ENCODE data around the gene PTPRA.

DNA sequence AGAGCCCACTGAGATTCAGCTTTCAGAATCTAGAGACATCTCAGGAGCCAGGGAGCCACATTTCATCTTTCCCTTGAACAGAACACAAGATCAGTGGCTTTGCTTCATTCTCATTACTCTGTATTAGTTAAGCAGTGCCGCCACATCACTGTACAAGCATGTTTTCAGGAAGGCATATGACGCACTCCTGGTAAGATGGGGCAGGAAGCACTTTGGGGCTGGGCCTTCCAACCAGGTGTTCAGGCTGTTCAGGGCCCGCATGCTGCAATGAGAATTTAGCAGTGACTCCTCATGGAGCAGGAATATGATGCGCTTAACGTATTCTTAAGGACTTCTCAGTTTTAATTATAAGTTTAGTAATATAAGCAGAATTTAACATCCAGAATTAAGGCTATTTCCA, 140.5 kb downstream of the PTPRA start:
- no peak for TF ChIP-seq EZH2 (IDR thresholded peaks at IDR 0.05; ENCODE audit: borderline replicate concordance)
- TF ChIP-seq, protein P1, sequence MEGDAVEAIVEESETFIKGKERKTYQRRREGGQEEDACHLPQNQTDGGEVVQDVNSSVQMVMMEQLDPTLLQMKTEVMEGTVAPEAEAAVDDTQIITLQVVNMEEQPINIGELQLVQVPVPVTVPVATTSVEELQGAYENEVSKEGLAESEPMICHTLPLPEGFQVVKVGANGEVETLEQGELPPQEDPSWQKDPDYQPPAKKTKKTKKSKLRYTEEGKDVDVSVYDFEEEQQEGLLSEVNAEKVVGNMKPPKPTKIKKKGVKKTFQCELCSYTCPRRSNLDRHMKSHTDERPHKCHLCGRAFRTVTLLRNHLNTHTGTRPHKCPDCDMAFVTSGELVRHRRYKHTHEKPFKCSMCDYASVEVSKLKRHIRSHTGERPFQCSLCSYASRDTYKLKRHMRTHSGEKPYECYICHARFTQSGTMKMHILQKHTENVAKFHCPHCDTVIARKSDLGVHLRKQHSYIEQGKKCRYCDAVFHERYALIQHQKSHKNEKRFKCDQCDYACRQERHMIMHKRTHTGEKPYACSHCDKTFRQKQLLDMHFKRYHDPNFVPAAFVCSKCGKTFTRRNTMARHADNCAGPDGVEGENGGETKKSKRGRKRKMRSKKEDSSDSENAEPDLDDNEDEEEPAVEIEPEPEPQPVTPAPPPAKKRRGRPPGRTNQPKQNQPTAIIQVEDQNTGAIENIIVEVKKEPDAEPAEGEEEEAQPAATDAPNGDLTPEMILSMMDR (IDR thresholded peaks at IDR 0.05; ENCODE audit: poor library complexity): no peak
- no peak for TF ChIP-seq EZH2phosphoT487 (IDR thresholded peaks at IDR 0.05; ENCODE audit: low read depth, severe bottlenecking, unreplicated experiment)

Measured in hepatocyte (in vitro differentiated cells).